Mucosa of descending colon (tissue), 3 donors: ENCODE results near the gene IQCH. TPM values are rescaled to one million over a fixed set of nuclear protein-coding genes. Genes with fewer than 3 reads are reported as not detected.

ENCODE experiments used
- ATAC-seq: fragments of 200-7000 bp; cut with Tn5 transposase; one replicate; pipeline ENCODE4 v1.9.1; 2020; ENCODE audit warnings: mild to moderate bottlenecking, moderate library complexity
- DNase-seq, 3 donors: peaks; one replicate each; pipeline ENCODE4 v3.0.0-alpha.2; 2020
- H3K36me3 ChIP-seq: fragments of 200-600 bp; one replicate; pipeline ENCODE4 v1.8.0; 2021; ENCODE audit warnings: low read depth, mild to moderate bottlenecking
- H3K4me1 ChIP-seq: fragments of 200-600 bp; one replicate; pipeline ENCODE4 v1.8.0; 2021; ENCODE audit warnings: low read depth, mild to moderate bottlenecking
- H3K4me3 ChIP-seq: fragments of 200-600 bp; one replicate; pipeline ENCODE4 v1.8.0; 2021; ENCODE audit warnings: mild to moderate bottlenecking
- H3K9me3 ChIP-seq: fragments of 200-600 bp; one replicate; pipeline ENCODE4 v1.8.0; 2021; ENCODE audit warnings: mild to moderate bottlenecking
- CTCF ChIP-seq: fragments of 200-600 bp; IDR thresholded peaks from one replicate; pipeline ENCODE4 v1.8.0; 2022; ENCODE audit warnings: antibody characterized with exemption, mild to moderate bottlenecking
- intact Hi-C, 2 donors: fragments of 100-400 bp; cut with DNase I in 1 of 2; cut with micrococcal nuclease in 1 of 2; formaldehyde crosslinking; loops; one replicate each; pipeline versions ENCODE4 v1.11.0 to v1.11.1; 2022; cut with DNase I, micrococcal nuclease
- total RNA-seq, 3 donors: library from RNA; stranded (reverse); fragmentation: NEBNext Ultra II Directional in 2 of 3; extraction: Animal tissue kit (Norgen Biotek cat#: 25700) in 2 of 3; gene quantifications; one replicate each; pipeline versions ENCODE4 v1.2.1 to v1.2.4, GENCODE V29; 2021 to 2023
- donor health status: DM: no; HTN: no; CAD: no; lungs with moderate emphysema.
- donor health status: DM: no; HTN: no; CAD: no.
- donor health status: DM: no; HTN: yes; CAD: no.

Gene IQCH
- total RNA-seq, 3 donors from 2014 or later = 2.2 to 3.0 (median 2.2) TPM

- Histone ChIP-seq H3K9me3 (no peaks in the 10 kb centered on the region), H3K4me3 (no peak overlapping the region), H3K36me3 (no peaks in the 10 kb centered on the region), H3K4me1 (no peaks in the 10 kb centered on the region)
- TF ChIP-seq CTCF = no peak
- intact Hi-C loops = no loop called here
- ATAC-seq = no peak
- DNase-seq = no peak
Observed at GRCh38 chr15:67341539-67341938, 87.0 kb downstream of the IQCH start.

GRCh38 chr15:67343206-67343605 lies 88.6 kb downstream of the IQCH start:
- intact Hi-C loops = no loop called here
- Histone ChIP-seq H3K4me3 (no peak overlapping the region), H3K9me3 (no peaks in the 10 kb centered on the region), H3K36me3 (no peaks in the 10 kb centered on the region), H3K4me1 (no peaks in the 10 kb centered on the region)
- TF ChIP-seq CTCF = no peak
- ATAC-seq = no peak
- DNase-seq = no peak

GRCh38 chr15:67349634-67350033 lies 95.0 kb downstream of the IQCH start:
- H3K4me1 ChIP-seq = no peaks in the 10 kb centered on the region
- H3K36me3 ChIP-seq = no peaks in the 10 kb centered on the region
- DNase-seq (no peak), ATAC-seq (no peak)
- no peaks in the 10 kb centered on the region for H3K9me3 ChIP-seq
- H3K4me3 ChIP-seq = no peak overlapping the region
- intact Hi-C loops = no loop called here
- no peak for TF ChIP-seq CTCF

- no peak overlapping the region for H3K4me3 ChIP-seq
- no peaks in the 10 kb centered on the region for H3K36me3 ChIP-seq
- intact Hi-C loops = no loop called here
- ATAC-seq (no peak), DNase-seq (no peak)
- no peaks in the 10 kb centered on the region for H3K4me1 ChIP-seq
- TF ChIP-seq CTCF = no peak
- no peaks in the 10 kb centered on the region for H3K9me3 ChIP-seq
Observed at GRCh38 chr15:67350042-67350441, 95.5 kb downstream of the IQCH start.

- intact Hi-C loops = no loop called here
- H3K4me1 ChIP-seq = no peaks in the 10 kb centered on the region
- H3K4me3 ChIP-seq = no peak overlapping the region
- H3K9me3 ChIP-seq = no peaks in the 10 kb centered on the region
- TF ChIP-seq CTCF = no peak
- DNase-seq = no peak
- H3K36me3 ChIP-seq = no peaks in the 10 kb centered on the region
- no peak for ATAC-seq
Observed at GRCh38 chr15:67358391-67358790, 103.8 kb downstream of the IQCH start.

GRCh38 chr15:67358812-67359211 lies 104.2 kb downstream of the IQCH start:
- Histone ChIP-seq H3K4me3 (no peak overlapping the region), H3K36me3 (no peaks in the 10 kb centered on the region), H3K4me1 (no peaks in the 10 kb centered on the region), H3K9me3 (no peaks in the 10 kb centered on the region)
- no peak for ATAC-seq
- no peak for TF ChIP-seq CTCF
- DNase-seq = no peak
- intact Hi-C loops = no loop called here
